Measurements from ENCODE around the gene HAGH. TPM values are rescaled to one million over a fixed set of nuclear protein-coding genes. Genes with fewer than 3 reads are reported as not detected.
A peak's percentile ranks its signal among the peaks of the same experiment; 100 is the strongest.

Gene HAGH
- total and polyA plus RNA-seq, 9 of the 15 experiments (the other 6 are each of a cell fraction or from before 2014, with no cell fraction given): 0.46 to 35.1 (median 16.8) TPM

DNA sequence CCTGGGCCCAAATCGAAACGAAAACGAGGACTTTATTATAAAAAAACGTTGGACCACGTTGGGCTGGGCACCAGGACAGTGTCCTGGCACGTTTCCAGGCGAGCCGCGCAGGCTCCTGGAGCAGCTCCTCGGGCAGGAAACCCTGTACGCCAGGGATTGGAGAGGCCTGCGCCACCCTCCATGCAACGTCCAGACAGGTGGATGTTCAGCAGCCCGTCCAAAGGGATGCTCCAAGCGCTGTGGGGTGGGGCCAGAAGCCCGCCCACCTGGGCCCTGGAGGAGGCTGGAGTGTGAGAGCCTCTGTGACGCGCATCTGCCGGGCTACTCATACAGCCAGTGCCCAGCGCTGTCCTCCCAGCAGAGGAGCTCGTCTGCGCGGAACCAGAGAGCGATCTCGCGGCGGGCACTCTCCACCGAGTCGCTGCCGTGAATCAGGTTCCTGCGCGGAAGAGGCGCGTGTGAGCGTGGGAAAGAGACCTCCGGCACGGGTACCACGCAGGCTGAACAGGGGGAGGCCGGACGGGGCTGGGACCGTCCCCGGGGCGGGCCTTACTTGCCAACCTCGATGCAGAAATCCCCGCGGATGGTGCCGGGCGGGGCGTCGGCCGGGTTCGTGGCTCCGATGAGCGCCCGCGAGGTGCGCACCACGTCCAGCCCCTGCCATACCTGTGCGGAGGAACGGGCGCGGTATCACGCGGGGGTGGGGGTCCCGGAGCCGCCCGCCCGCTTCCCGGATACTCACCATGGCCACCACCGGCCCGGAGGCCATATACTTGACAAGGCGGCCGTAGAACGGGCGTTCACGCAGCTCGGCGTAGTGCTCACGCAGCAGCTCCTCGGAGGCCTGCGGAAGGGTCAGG is 56.1 kb downstream of the HAGH start (continued):
- TF ChIP-seq CREM (IDR thresholded peaks at IDR 0.05; ENCODE audit: low read depth) (0 out of 2 replicates have a peak, but pooled peaks have one; percentile 2), HMGN3 (IDR thresholded peaks at IDR 0.05; ENCODE audit: borderline replicate concordance, extremely low read depth, insufficient read length, low read depth, low read length) (peak; percentile 64), MAFK (IDR thresholded peaks at IDR 0.05; ENCODE audit: low read length) (no peak), NFATC3 (IDR thresholded peaks at IDR 0.05) (no peak), KDM5B (IDR thresholded peaks at IDR 0.05; ENCODE audit: insufficient replicate concordance, low read depth, low read length) (peak; percentile 28), HIVEP1 (CRISPR knock-in tag; IDR thresholded peaks at IDR 0.05) (no peak), ZNF644 (tag; IDR thresholded peaks at IDR 0.05; ENCODE audit: low read depth) (no peak), PCBP1 (IDR thresholded peaks at IDR 0.05; ENCODE audit: low read depth, low read length, poor library complexity, severe bottlenecking) (no peak), RFX7 (CRISPR knock-in tag; IDR thresholded peaks at IDR 0.05) (no peak), ZNF239 (CRISPR knock-in tag; IDR thresholded peaks at IDR 0.05) (no peak), NONO (IDR thresholded peaks at IDR 0.05; ENCODE audit: low read depth in 2 of 2, low read length in 1 of 2) (no peak), RBM39 (optimal IDR thresholded peaks at IDR 0.05; ENCODE audit: low read depth, low read length) (no peak), TEAD1 (CRISPR knock-in tag; IDR thresholded peaks at IDR 0.05) (no peak), RERE (CRISPR knock-in tag; IDR thresholded peaks at IDR 0.05; ENCODE audit: borderline replicate concordance) (0 out of 2 replicates have a peak, but pooled peaks have one; percentile 10), GABPB1 (CRISPR knock-in tag; IDR thresholded peaks at IDR 0.05) (peak; percentile 58; the same call in 1 of the 2 replicates), RB1 (IDR thresholded peaks at IDR 0.05; ENCODE audit: low read depth) (no peak), TGIF2 (CRISPR knock-in tag; IDR thresholded peaks at IDR 0.05) (no peak)
- TF ChIP-seq, protein P1, sequence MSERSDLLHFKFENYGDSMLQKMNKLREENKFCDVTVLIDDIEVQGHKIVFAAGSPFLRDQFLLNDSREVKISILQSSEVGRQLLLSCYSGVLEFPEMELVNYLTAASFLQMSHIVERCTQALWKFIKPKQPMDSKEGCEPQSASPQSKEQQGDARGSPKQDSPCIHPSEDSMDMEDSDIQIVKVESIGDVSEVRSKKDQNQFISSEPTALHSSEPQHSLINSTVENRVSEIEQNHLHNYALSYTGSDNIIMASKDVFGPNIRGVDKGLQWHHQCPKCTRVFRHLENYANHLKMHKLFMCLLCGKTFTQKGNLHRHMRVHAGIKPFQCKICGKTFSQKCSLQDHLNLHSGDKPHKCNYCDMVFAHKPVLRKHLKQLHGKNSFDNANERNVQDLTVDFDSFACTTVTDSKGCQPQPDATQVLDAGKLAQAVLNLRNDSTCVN (CRISPR knock-in tag; IDR thresholded peaks at IDR 0.05): no peak
- TF ChIP-seq, protein P2, sequence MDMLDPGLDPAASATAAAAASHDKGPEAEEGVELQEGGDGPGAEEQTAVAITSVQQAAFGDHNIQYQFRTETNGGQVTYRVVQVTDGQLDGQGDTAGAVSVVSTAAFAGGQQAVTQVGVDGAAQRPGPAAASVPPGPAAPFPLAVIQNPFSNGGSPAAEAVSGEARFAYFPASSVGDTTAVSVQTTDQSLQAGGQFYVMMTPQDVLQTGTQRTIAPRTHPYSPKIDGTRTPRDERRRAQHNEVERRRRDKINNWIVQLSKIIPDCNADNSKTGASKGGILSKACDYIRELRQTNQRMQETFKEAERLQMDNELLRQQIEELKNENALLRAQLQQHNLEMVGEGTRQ (CRISPR knock-in tag; IDR thresholded peaks at IDR 0.05): no peak

Data from K562 (cell line).